GM21717 (cell line): ENCODE measurements around the gene SPPL2C.
"Not testable (repeated sequence)": the region's sequence is repeated elsewhere in the genome, so short reads cannot be mapped to it uniquely, and the experiment has no call there.

Source experiments
- ATAC-seq: cut with Tn5 transposase; IDR thresholded peaks from one replicate; pipeline ENCODE4 v1.9.1; 2021; ENCODE audit warnings: mild to moderate bottlenecking, moderate library complexity; ENCODE audit not compliant: unreplicated experiment

The SPPL2C gene

GRCh38 chr17:45849536-45849990 lies 4.9 kb downstream of the SPPL2C start:
- no peak for ATAC-seq

- ATAC-seq = no peak
These were observed 5.3 kb downstream of the SPPL2C start for GRCh38 chr17:45850011-45850410.

- no peak for ATAC-seq
These were observed 5.8 kb downstream of the SPPL2C start for GRCh38 chr17:45850468-45850867.

GRCh38 chr17:45851022-45851421 lies 6.3 kb downstream of the SPPL2C start:
- no peak for ATAC-seq

GRCh38 chr17:45851464-45851863 lies 6.8 kb downstream of the SPPL2C start:
- no peak for ATAC-seq

GRCh38 chr17:45851873-45852272 lies 7.2 kb downstream of the SPPL2C start:
- no peak for ATAC-seq

- no peak for ATAC-seq
These were observed 8.0 kb downstream of the SPPL2C start for GRCh38 chr17:45852535-45853297.

- ATAC-seq = no peak
These were observed 9.5 kb downstream of the SPPL2C start for GRCh38 chr17:45854209-45854608.

DNA sequence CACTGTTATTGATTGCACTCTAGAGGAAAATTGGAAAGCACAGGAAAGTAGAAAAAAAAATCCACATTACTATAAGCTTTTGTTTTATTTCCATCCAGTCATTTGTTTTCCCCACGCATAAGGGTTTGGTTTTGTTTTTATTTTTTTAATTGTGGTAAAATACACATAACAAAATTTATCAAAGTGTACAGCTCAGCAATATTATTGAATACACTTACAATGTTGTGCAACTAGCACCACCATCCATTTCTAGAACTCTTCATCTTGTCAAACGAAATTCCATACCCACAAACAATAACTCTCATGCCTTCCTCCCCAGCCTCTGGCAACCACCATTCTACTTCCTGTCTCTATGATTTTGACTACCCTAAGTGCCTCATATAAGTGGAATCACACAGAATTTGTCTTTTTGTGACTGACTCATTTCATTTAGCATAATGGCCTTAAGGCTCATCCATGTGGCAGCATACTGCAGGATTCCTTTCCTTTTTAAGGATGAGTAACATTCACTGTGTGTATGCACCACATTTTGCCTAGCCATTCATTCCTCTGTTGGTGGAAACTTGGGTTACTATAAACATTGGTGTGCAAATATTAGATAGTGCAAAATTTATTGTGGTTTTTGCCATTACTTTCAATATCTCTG lies 11.1 kb downstream of the SPPL2C start:
- ATAC-seq = no peak

GRCh38 chr17:45857977-45858708 lies 13.5 kb downstream of the SPPL2C start:
- no peak for ATAC-seq

DNA sequence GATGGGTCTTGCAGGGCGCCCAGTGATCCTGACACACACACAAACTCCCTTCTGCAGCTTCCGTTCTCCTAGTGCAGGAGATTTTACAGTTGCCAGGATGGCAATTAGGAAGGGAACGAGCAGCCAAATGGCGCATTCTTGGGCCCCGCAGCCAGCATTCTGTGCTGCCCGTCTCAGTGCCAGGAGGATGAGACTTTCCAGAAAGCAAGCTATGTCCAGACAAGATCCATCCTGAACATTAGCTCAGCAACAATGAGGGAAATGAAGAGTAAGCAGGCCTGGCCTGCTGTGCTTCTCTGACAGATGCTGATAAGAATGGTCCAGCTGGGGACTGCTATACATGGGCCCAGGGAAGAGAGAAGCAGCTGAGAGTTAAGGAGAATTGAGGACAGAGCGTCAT lies 16.5 kb downstream of the SPPL2C start:
- ATAC-seq = no peak

DNA sequence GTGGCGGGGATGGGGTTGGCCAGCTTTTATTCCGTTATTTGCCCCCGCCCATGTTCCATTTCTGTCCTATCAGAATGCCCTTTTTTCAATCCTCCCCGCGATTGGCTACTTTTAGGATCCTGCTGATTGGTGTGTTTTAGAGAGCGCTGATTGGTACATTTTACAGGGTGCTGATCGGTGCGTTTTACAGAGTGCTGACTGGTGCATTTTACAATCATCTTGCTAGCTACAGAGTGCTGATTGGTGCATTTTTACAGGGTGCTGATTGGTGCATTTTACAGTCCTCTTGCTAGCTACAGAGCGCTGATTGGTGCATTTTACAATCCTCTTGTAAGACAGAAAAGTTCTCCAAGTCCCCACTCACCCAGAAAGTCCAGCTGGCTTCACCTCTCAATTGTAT lies 17.4 kb downstream of the SPPL2C start:
- not testable (repeated sequence) for ATAC-seq

GRCh38 chr17:45863857-45864654 lies 19.4 kb downstream of the SPPL2C start:
- ATAC-seq = no peak

- ATAC-seq = no peak
These were observed 22.5 kb downstream of the SPPL2C start for GRCh38 chr17:45867171-45867570.

- ATAC-seq = no peak
These were observed 23.0 kb downstream of the SPPL2C start for GRCh38 chr17:45867702-45868101.

GRCh38 chr17:45868276-45868675 lies 23.6 kb downstream of the SPPL2C start:
- ATAC-seq = no peak

GRCh38 chr17:45869676-45870341 lies 25.1 kb downstream of the SPPL2C start:
- ATAC-seq = no peak

- no peak for ATAC-seq
These were observed 25.8 kb downstream of the SPPL2C start for GRCh38 chr17:45870342-45870974.

- ATAC-seq = no peak
These were observed 27.0 kb downstream of the SPPL2C start for GRCh38 chr17:45871718-45872117.

DNA sequence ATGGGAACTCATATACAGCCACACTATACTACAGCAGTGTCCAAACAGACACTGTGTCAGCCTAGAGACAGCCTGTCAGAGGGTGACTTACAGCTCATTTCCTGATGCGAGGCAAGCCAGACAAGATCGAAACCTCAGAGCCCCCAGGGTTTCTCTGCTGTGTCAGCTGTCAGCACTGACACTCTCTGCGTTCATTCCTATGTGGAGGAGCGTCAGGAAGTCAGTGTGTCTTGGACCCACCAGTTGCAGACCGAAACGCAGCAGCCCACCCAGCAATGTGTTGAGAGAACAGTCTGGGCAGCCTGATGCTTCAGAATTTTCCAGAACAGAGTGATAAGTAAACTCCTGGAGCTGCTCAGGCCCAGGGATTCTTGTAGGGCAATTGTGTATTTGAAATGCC lies 29.0 kb downstream of the SPPL2C start:
- no peak for ATAC-seq
